Sigmoid colon (tissue), 7 donors: ENCODE results near the gene RAB3C. TPM values are rescaled to one million over a fixed set of nuclear protein-coding genes. Genes with fewer than 3 reads are reported as not detected.

ENCODE experiments used
- DNase-seq: peaks from one replicate; pipeline ENCODE4 v3.0.0-alpha.2; 2019
- H3K27ac ChIP-seq, 4 donors: fragments of 200-600 bp; sonication (generic); one replicate each; pipeline ENCODE4 v1.5.1; 2016 to 2019; ENCODE audit warnings: mild to moderate bottlenecking in 1 of 4
- H3K27me3 ChIP-seq, 3 donors: fragments of 200-600 bp; sonication (generic); one replicate each; pipeline ENCODE4 v1.5.1; 2019; ENCODE audit warnings: mild to moderate bottlenecking in 1 of 3
- H3K36me3 ChIP-seq, 4 donors: fragments of 200-600 bp; sonication (generic); one replicate each; pipeline ENCODE4 v1.5.1; 2016 to 2019
- H3K4me1 ChIP-seq, 4 donors: fragments of 200-600 bp; sonication (generic); one replicate each; pipeline ENCODE4 v1.5.1; 2017 to 2019
- H3K4me3 ChIP-seq, 4 donors: fragments of 200-600 bp; sonication (generic); one replicate each; pipeline ENCODE4 v1.5.1; 2017 to 2019; ENCODE audit warnings: mild to moderate bottlenecking in 2 of 4, moderate library complexity in 1 of 4
- H3K9me3 ChIP-seq, 4 donors: fragments of 200-600 bp in 3 of 4; sonication (generic) in 3 of 4; one replicate each; pipeline versions ENCODE4 v1.5.1 to v1.6.1; 2013 to 2019
- CTCF ChIP-seq, 4 experiments: fragments of 450-650 bp in 3 of 4; fragments of 200-600 bp in 1 of 4; IDR thresholded peaks; one replicate each; pipeline ENCODE4 v1.5.1; 2016 to 2019; ENCODE audit warnings: antibody characterized with exemption in 4 of 4, mild to moderate bottlenecking in 3 of 4, moderate library complexity in 2 of 4
- EP300 ChIP-seq, 4 donors: sonication (generic); formaldehyde crosslinking; IDR thresholded peaks; one replicate each; pipeline ENCODE4 v1.6.1; 2017; ENCODE audit warnings: antibody characterized with exemption in 4 of 4
- POLR2A ChIP-seq, 2 donors: fragments of 450-650 bp; IDR thresholded peaks; one replicate each; pipeline ENCODE4 v1.6.1; 2016; ENCODE audit warnings: antibody characterized with exemption in 2 of 2, mild to moderate bottlenecking in 2 of 2, moderate library complexity in 2 of 2
- POLR2AphosphoS5 ChIP-seq, 4 donors: sonication (generic); formaldehyde crosslinking; IDR thresholded peaks; one replicate each; pipeline ENCODE4 v1.6.1; 2017; ENCODE audit warnings: antibody characterized with exemption in 4 of 4
- WGBS, 2 donors: extraction: QIAGEN DNeasy Blood & Tissue Kit; methylation state at CpG; one replicate each; pipeline ENCODE4 v1.1.7; 2013; 5-methylcytosine and 5-hydroxymethylcytosine counted together
- intact Hi-C: fragments of 100-400 bp; cut with DNase I; formaldehyde crosslinking; loops from one replicate; pipeline ENCODE4 v1.15.1; 2023
- polyA plus RNA-seq, 3 donors: library from polyadenylated mRNA; stranded (reverse); fragments of 200-250 nt; gene quantifications; one replicate each; pipeline ENCODE4 v1.2.3, GENCODE V29; 2013
- total RNA-seq, 4 donors: library from RNA; depleted of rRNA; stranded (reverse); fragments of >200 nt; gene quantifications; one replicate each; pipeline ENCODE4 v1.1.0, GENCODE V29; 2016
- donor health status: healthy with polysubstance abuse.
- donor health status: Bipolar disorder and iron deficiency.
- donor health status: healthy.

RAB3C gene
- total and polyA plus RNA-seq, 7 donors: under 0.01 to 17.6 (median 2.4) TPM; not detected in 1

DNA sequence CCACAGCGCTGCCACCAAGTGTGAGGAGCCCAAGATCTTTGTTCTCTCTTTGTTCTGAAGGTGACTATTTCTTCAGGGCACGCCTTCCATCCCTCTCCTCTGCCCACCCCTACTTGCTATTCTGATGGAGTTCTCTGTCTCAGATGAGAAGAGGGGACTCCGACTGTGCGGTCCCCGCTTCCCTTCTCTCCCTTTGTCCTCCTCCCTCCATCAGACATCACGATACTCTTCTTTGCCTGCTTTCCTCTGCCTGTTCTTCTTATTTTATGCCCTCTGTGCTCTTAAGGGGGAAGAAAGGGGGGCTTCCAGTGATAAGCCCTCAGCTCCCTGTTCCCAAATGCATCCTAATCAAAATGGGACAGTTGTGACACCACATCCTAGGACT lies 307.8 kb downstream of the RAB3C start:
- Histone ChIP-seq H3K4me1 (peaks cover 0 to 20% (median 8%) of the 10 kb centered on the region in 4 donors), H3K4me3 (no peak overlapping the region), H3K27ac (peak overlapping the region; percentile 31 to 75 (median 62)), H3K36me3 (no peaks in the 10 kb centered on the region), H3K27me3 (no peaks in the 10 kb centered on the region), H3K9me3 (no peaks in the 10 kb centered on the region)
- WGBS, 2 donors: 88 to 90% methylated on average over 6 of the region's 6 CpGs
- no peak for DNase-seq
- TF ChIP-seq POLR2A (IDR thresholded peaks at IDR 0.05): no peak
- no peak for TF ChIP-seq CTCF (IDR thresholded peaks at IDR 0.05)
- TF ChIP-seq EP300 (IDR thresholded peaks at IDR 0.05): no peak
- no peak for TF ChIP-seq POLR2AphosphoS5 (IDR thresholded peaks at IDR 0.05)
- intact Hi-C loops: loop anchor here (2.0 to 10.0 kb wide), 4 partner anchors 97 to 784 kb away; no protein-coding TSS in a partner anchor

GRCh38 chr5:58891086-58891970 lies 308.5 kb downstream of the RAB3C start:
- H3K4me1 ChIP-seq: peaks cover 0 to 20% (median 8%) of the 10 kb centered on the region in 4 donors
- H3K36me3 ChIP-seq: no peaks in the 10 kb centered on the region
- peak; percentile 77 for DNase-seq
- intact Hi-C loops: loop anchor here (2.0 to 10.0 kb wide), 4 partner anchors 96 to 783 kb away; no protein-coding TSS in a partner anchor
- H3K27me3 ChIP-seq: no peaks in the 10 kb centered on the region
- TF ChIP-seq EP300 (IDR thresholded peaks at IDR 0.05) (peak in 2 of 4 donors; percentile 31 to 50), POLR2AphosphoS5 (IDR thresholded peaks at IDR 0.05) (peak; percentile 5 to 72 (median 36)), CTCF (IDR thresholded peaks at IDR 0.05) (peak; percentile 65 to 70 (median 66)), POLR2A (IDR thresholded peaks at IDR 0.05) (no peak)
- no peaks in the 10 kb centered on the region for H3K9me3 ChIP-seq
- peak overlapping the region; percentile 31 to 75 (median 62) for H3K27ac ChIP-seq
- WGBS, 2 donors: 22 to 34% methylated on average over 18 of the region's 18 CpGs
- peak overlapping the region in 1 of 4 donors; percentile 18 for H3K4me3 ChIP-seq

GRCh38 chr5:58891971-58892343 lies 309.1 kb downstream of the RAB3C start:
- H3K9me3 ChIP-seq: no peaks in the 10 kb centered on the region
- peaks cover 0 to 16% (median 8%) of the 10 kb centered on the region in 4 donors for H3K4me1 ChIP-seq
- H3K4me3 ChIP-seq: no peak overlapping the region
- H3K27ac ChIP-seq: peak overlapping the region in 2 of 4 donors; percentile 60 to 75
- TF ChIP-seq POLR2AphosphoS5 (IDR thresholded peaks at IDR 0.05): no peak
- no peak for TF ChIP-seq CTCF (IDR thresholded peaks at IDR 0.05)
- TF ChIP-seq EP300 (IDR thresholded peaks at IDR 0.05): no peak
- no peak for TF ChIP-seq POLR2A (IDR thresholded peaks at IDR 0.05)
- DNase-seq: no peak
- no peaks in the 10 kb centered on the region for H3K27me3 ChIP-seq
- no peaks in the 10 kb centered on the region for H3K36me3 ChIP-seq
- intact Hi-C loops: loop anchor here (2.0 to 10.0 kb wide), 4 partner anchors 95 to 783 kb away; no protein-coding TSS in a partner anchor

DNA sequence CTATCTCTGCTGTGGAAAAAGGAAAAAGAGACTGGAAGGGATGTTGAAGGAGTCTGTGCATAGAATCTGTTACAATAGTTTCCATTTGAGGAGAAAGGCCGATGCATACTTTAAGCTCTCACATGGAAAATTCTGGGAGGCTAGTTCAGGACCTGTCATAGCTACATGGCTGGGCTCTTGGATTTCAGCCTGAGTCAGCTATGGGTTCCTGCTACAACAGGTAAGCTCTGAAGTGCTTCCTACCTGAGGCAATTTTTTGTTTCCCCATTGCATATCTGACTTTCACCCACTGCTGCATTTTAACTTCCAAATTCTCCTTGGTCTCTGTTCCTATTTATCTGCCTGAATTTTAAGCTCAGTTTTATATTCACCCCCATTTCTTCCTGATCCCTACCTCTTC lies 310.7 kb downstream of the RAB3C start:
- Histone ChIP-seq H3K4me1 (peaks cover 0 to 16% (median 8%) of the 10 kb centered on the region in 4 donors), H3K36me3 (no peaks in the 10 kb centered on the region), H3K9me3 (no peaks in the 10 kb centered on the region), H3K4me3 (no peak overlapping the region), H3K27ac (no peak overlapping the region), H3K27me3 (no peaks in the 10 kb centered on the region)
- TF ChIP-seq POLR2A (IDR thresholded peaks at IDR 0.05) (no peak), CTCF (IDR thresholded peaks at IDR 0.05) (no peak), POLR2AphosphoS5 (IDR thresholded peaks at IDR 0.05) (no peak), EP300 (IDR thresholded peaks at IDR 0.05) (no peak)
- intact Hi-C loops: loop anchor here (5.0 to 10.0 kb wide), 3 partner anchors 94 to 781 kb away; no protein-coding TSS in a partner anchor
- DNase-seq: no peak
- WGBS, 2 donors: 91 to 97% methylated on average over 1 of the region's 1 CpG
